Mesenchymal stem cell (in vitro differentiated cells and primary cell): ENCODE measurements around the gene TMEM108.

Experiments
- DNase-seq: peaks from one replicate; pipeline ENCODE4 v3.0.0-alpha.2; 2013
- H2AFZ ChIP-seq: one replicate; pipeline ENCODE4 v1.6.1; 2013; ENCODE audit warnings: low read depth, mild to moderate bottlenecking, control low read depth, inconsistent platforms, low read length, moderate library complexity
- H2AK5ac ChIP-seq: 2 replicates; pipeline ENCODE4 v1.6.1; 2013; ENCODE audit warnings: low read length, moderate library complexity, mild to moderate bottlenecking, inconsistent platforms; ENCODE audit not compliant: severe bottlenecking
- H2BK120ac ChIP-seq: one replicate; pipeline ENCODE4 v1.6.1; 2013; ENCODE audit warnings: low read depth, mild to moderate bottlenecking, inconsistent platforms, low read length, moderate library complexity
- H2BK12ac ChIP-seq, 2 experiments: one replicate each; pipeline ENCODE4 v1.6.1; 2013; ENCODE audit warnings: inconsistent platforms in 2 of 2, low read length in 2 of 2, mild to moderate bottlenecking in 2 of 2, moderate library complexity in 2 of 2, control low read depth in 1 of 2
- H2BK15ac ChIP-seq: one replicate; pipeline ENCODE4 v1.6.1; 2013; ENCODE audit warnings: mild to moderate bottlenecking, low read depth, inconsistent platforms; ENCODE audit not compliant: poor library complexity, severe bottlenecking
- H2BK5ac ChIP-seq: 2 replicates; pipeline ENCODE4 v1.6.1; 2013; ENCODE audit warnings: low read depth, mild to moderate bottlenecking, low read length, control low read depth, inconsistent platforms; ENCODE audit not compliant: poor library complexity, severe bottlenecking
- H3K14ac ChIP-seq, 2 experiments: one replicate each; pipeline ENCODE4 v1.6.1; 2013; ENCODE audit warnings: inconsistent platforms in 2 of 2, low read length in 2 of 2, control low read depth in 1 of 2, mild to moderate bottlenecking in 1 of 2, moderate library complexity in 1 of 2
- H3K18ac ChIP-seq, 2 experiments: one replicate each; pipeline ENCODE4 v1.6.1; 2013; ENCODE audit warnings: inconsistent platforms in 2 of 2, low read length in 2 of 2, control low read depth in 1 of 2, low read depth in 1 of 2, mild to moderate bottlenecking in 1 of 2
- H3K23ac ChIP-seq, 2 experiments: one replicate each; pipeline ENCODE4 v1.6.1; 2013; ENCODE audit warnings: inconsistent platforms in 2 of 2, low read length in 2 of 2, mild to moderate bottlenecking in 2 of 2, moderate library complexity in 2 of 2, control low read depth in 1 of 2
- H3K27ac ChIP-seq: 2 replicates; pipeline ENCODE4 v1.5.1; 2013; ENCODE audit warnings: mild to moderate bottlenecking, moderate library complexity, low read length, control low read depth, inconsistent platforms; ENCODE audit not compliant: poor library complexity, severe bottlenecking
- H3K27me3 ChIP-seq, 2 experiments: 2 replicates each; pipeline versions ENCODE4 v1.6.1 to v1.7.0; 2013; ENCODE audit warnings: low read length in 2 of 2, mild to moderate bottlenecking in 2 of 2, moderate library complexity in 2 of 2, control low read depth in 1 of 2, inconsistent platforms in 1 of 2; ENCODE audit not compliant: control insufficient read depth in 1 of 2, insufficient read depth in 1 of 2
- H3K36me3 ChIP-seq, 2 experiments: 2 replicates each; pipeline versions ENCODE4 v1.6.1 to v1.7.0; 2013; ENCODE audit warnings: low read length in 2 of 2, control low read depth in 1 of 2, inconsistent platforms in 1 of 2, low read depth in 1 of 2, mild to moderate bottlenecking in 1 of 2; ENCODE audit not compliant: insufficient read depth in 2 of 2, control insufficient read depth in 1 of 2
- H3K4ac ChIP-seq, 2 experiments: one replicate each; pipeline ENCODE4 v1.6.1; 2013; ENCODE audit warnings: inconsistent platforms in 2 of 2, low read length in 2 of 2, mild to moderate bottlenecking in 2 of 2, moderate library complexity in 2 of 2, control low read depth in 1 of 2, low read depth in 1 of 2
- H3K4me1 ChIP-seq: 2 replicates; pipeline ENCODE4 v1.6.1; 2013; ENCODE audit warnings: low read depth, low read length, control low read depth; ENCODE audit not compliant: control insufficient read depth, insufficient read depth
- H3K4me2 ChIP-seq: 2 replicates; pipeline ENCODE4 v1.6.1; 2013; ENCODE audit warnings: low read length, mild to moderate bottlenecking, inconsistent platforms; ENCODE audit not compliant: poor library complexity, severe bottlenecking
- H3K4me3 ChIP-seq, 2 experiments: 2 replicates each; pipeline versions ENCODE4 v1.5.1 to v1.7.0; 2013; ENCODE audit warnings: low read length in 2 of 2, mild to moderate bottlenecking in 2 of 2, control low read depth in 1 of 2, low read depth in 1 of 2; ENCODE audit not compliant: insufficient read depth in 1 of 2
- H3K79me1 ChIP-seq: replicated peaks from 2 replicates; pipeline ENCODE4 v1.6.1; 2013; ENCODE audit warnings: mild to moderate bottlenecking, control low read depth, low read length, inconsistent platforms; ENCODE audit not compliant: poor library complexity, severe bottlenecking
- H3K9ac ChIP-seq: 2 replicates; pipeline ENCODE4 v1.7.0; 2013; ENCODE audit warnings: mild to moderate bottlenecking, low read length, moderate library complexity
- H3K9me3 ChIP-seq: 2 replicates; pipeline ENCODE4 v1.7.0; 2013; ENCODE audit warnings: mild to moderate bottlenecking, low read length; ENCODE audit not compliant: control insufficient read depth
- H4K8ac ChIP-seq: one replicate; pipeline ENCODE4 v1.6.1; 2013; ENCODE audit warnings: inconsistent platforms, mild to moderate bottlenecking, low read length, moderate library complexity
- H4K91ac ChIP-seq: one replicate; pipeline ENCODE4 v1.6.1; 2013; ENCODE audit warnings: mild to moderate bottlenecking, low read length, inconsistent platforms
- WGBS: methylation state at CpG from one replicate; pipeline ENCODE4 v1.1.7; 2013; ENCODE audit warnings: mixed read lengths; 5-methylcytosine and 5-hydroxymethylcytosine counted together

The TMEM108 gene

GRCh38 chr3:133208184-133208583 is 170.0 kb downstream of the TMEM108 start:
- no peak for DNase-seq
- no peak overlapping the region for H2BK5ac ChIP-seq

DNA sequence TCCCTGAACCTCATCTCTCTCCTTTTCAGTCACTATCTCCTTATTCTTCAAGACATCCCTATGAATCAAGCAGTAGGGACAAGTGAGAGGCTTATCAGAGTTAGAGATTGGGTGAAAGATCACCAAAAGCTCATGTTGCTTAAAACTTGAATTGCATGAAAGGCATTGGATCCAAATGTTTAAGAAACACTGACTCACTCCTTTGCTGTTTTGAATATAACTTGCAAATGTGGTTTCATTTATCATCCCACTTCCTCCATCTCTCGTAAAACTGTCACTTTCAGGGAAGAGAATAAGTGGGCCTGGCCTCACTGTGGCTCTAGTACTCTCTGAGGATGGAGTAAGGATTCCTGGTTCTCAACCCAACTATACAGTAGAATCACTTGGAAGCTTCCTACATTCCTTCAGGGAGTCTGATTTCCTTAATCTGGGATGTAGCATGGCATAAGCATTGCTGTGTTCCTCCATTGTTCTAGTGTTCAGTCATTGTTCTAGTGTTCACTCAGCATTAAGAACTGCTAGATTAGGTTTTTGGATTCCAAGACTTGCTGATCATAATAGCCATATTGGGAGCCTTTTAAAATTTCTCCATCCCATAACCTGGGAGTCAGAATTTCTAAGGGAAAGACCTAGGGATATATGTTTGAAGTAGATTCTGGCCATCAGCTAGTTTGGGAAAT is 171.8 kb downstream of the TMEM108 start:
- H2AFZ ChIP-seq = no peak overlapping the region
- WGBS = no CpG with 5 or more reads among the region's 1 CpG
- H3K14ac ChIP-seq = no peak overlapping the region
- H3K79me1 ChIP-seq = no peaks in the 10 kb centered on the region
- H3K9me3 ChIP-seq = no peaks in the 10 kb centered on the region
- no peaks in the 10 kb centered on the region for H3K27me3 ChIP-seq
- H3K4me1 ChIP-seq = no peaks in the 10 kb centered on the region
- H2AK5ac ChIP-seq = no peak overlapping the region
- H3K18ac ChIP-seq = no peak overlapping the region
- no peak overlapping the region for H3K9ac ChIP-seq
- no peak overlapping the region for H3K27ac ChIP-seq
- no peak overlapping the region for H2BK15ac ChIP-seq
- no peak overlapping the region for H3K23ac ChIP-seq
- H2BK5ac ChIP-seq = no peak overlapping the region
- no peak overlapping the region for H3K4me3 ChIP-seq
- no peak overlapping the region for H3K4ac ChIP-seq
- peak; percentile 55 for DNase-seq
- no peak overlapping the region for H4K91ac ChIP-seq
- no peak overlapping the region for H3K4me2 ChIP-seq
- H2BK12ac ChIP-seq = no peak overlapping the region
- no peak overlapping the region for H2BK120ac ChIP-seq
- no peak overlapping the region for H4K8ac ChIP-seq
- no peaks in the 10 kb centered on the region for H3K36me3 ChIP-seq

More at GRCh38 chr3:133208184-133208583, 170.0 kb downstream of the TMEM108 start:
- no peak overlapping the region for H3K18ac ChIP-seq
- no peaks in the 10 kb centered on the region for H3K4me1 ChIP-seq
- no peak overlapping the region for H4K91ac ChIP-seq
- no peak overlapping the region for H3K14ac ChIP-seq
- no peaks in the 10 kb centered on the region for H3K36me3 ChIP-seq
- no peak overlapping the region for H2BK12ac ChIP-seq
- no peak overlapping the region for H3K4me2 ChIP-seq
- H2BK120ac ChIP-seq = no peak overlapping the region
- no peak overlapping the region for H3K4ac ChIP-seq
- no peak overlapping the region for H4K8ac ChIP-seq
- WGBS = 76% methylated on average over 1 of the region's 1 CpG
- H3K27me3 ChIP-seq = no peaks in the 10 kb centered on the region
- H3K4me3 ChIP-seq = no peak overlapping the region
- H3K27ac ChIP-seq = no peak overlapping the region
- H3K9me3 ChIP-seq = no peaks in the 10 kb centered on the region
- no peak overlapping the region for H2BK15ac ChIP-seq
- H2AFZ ChIP-seq = no peak overlapping the region
- H3K23ac ChIP-seq = no peak overlapping the region
- no peaks in the 10 kb centered on the region for H3K79me1 ChIP-seq
- H3K9ac ChIP-seq = no peak overlapping the region
- H2AK5ac ChIP-seq = no peak overlapping the region

DNA sequence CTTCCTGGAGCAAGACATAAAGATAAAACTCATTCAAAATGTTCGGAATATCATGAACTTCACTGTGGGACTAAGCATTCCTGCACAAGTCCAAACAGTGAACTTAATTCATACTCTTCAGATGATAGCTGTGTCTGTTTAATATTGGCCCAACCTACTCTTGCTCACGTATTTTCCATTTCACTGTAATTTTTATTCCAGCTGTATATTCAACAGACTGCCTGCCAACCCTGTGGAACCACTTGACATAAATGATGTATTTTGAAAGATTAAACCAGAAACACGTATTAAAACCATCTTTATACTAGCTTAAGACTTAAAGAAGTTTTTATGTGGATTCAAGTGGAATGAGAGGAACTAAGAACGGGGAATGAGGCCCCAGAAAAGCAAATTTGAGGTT is 172.5 kb downstream of the TMEM108 start:
- no peak overlapping the region for H3K4me3 ChIP-seq
- no peak overlapping the region for H2BK12ac ChIP-seq
- no peak overlapping the region for H3K4me2 ChIP-seq
- no peak overlapping the region for H3K14ac ChIP-seq
- no peaks in the 10 kb centered on the region for H3K9me3 ChIP-seq
- no peak overlapping the region for H2AK5ac ChIP-seq
- no peaks in the 10 kb centered on the region for H3K4me1 ChIP-seq
- no peak for DNase-seq
- no peak overlapping the region for H4K8ac ChIP-seq
- H2BK15ac ChIP-seq = no peak overlapping the region
- H3K23ac ChIP-seq = no peak overlapping the region
- no peak overlapping the region for H2BK120ac ChIP-seq
- no peak overlapping the region for H2BK5ac ChIP-seq
- no peaks in the 10 kb centered on the region for H3K27me3 ChIP-seq
- WGBS = 74% methylated on average over 1 of the region's 4 CpGs
- H3K79me1 ChIP-seq = no peaks in the 10 kb centered on the region
- H4K91ac ChIP-seq = no peak overlapping the region
- H3K18ac ChIP-seq = no peak overlapping the region
- no peak overlapping the region for H3K4ac ChIP-seq
- no peak overlapping the region for H3K27ac ChIP-seq
- no peaks in the 10 kb centered on the region for H3K36me3 ChIP-seq
- no peak overlapping the region for H2AFZ ChIP-seq
- no peak overlapping the region for H3K9ac ChIP-seq

DNA sequence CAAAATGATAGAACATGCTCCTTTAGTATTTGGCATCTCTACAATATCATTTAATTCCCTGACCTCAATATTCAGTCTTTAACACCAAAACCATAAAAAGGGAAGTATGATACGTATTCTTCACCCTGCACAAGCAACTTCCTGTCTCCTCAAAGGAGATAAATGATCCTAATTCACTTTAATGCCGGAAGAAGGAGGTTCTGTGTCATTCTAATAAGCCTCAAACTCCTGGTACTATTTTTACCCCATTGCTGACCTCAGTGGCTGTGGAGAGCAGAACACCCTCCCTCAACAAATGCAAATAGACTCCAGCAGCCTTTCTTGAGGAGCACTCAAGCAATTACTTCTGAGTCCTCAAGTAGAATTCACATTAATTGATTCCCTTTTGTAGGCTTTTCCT is 173.3 kb downstream of the TMEM108 start:
- no peak overlapping the region for H3K4me3 ChIP-seq
- H3K14ac ChIP-seq = no peak overlapping the region
- no peak overlapping the region for H3K27ac ChIP-seq
- no peak overlapping the region for H2BK12ac ChIP-seq
- H3K9ac ChIP-seq = no peak overlapping the region
- WGBS = 12% methylated on average over 2 of the region's 2 CpGs
- H4K91ac ChIP-seq = no peak overlapping the region
- H3K36me3 ChIP-seq = no peaks in the 10 kb centered on the region
- no peaks in the 10 kb centered on the region for H3K27me3 ChIP-seq
- H3K9me3 ChIP-seq = no peaks in the 10 kb centered on the region
- no peak overlapping the region for H2BK5ac ChIP-seq
- H3K79me1 ChIP-seq = no peaks in the 10 kb centered on the region
- no peak overlapping the region for H3K4me2 ChIP-seq
- H3K4me1 ChIP-seq = no peaks in the 10 kb centered on the region
- H2AFZ ChIP-seq = no peak overlapping the region
- H2BK120ac ChIP-seq = no peak overlapping the region
- H3K23ac ChIP-seq = no peak overlapping the region
- peak; percentile 2 for DNase-seq
- no peak overlapping the region for H2AK5ac ChIP-seq
- H2BK15ac ChIP-seq = no peak overlapping the region
- H3K18ac ChIP-seq = no peak overlapping the region
- H3K4ac ChIP-seq = no peak overlapping the region
- H4K8ac ChIP-seq = no peak overlapping the region
